Measurements from ENCODE around the gene VWF. TPM values are rescaled to one million over a fixed set of nuclear protein-coding genes. Genes with fewer than 3 reads are reported as not detected.
A peak's percentile ranks its signal among the peaks of the same experiment; 100 is the strongest.
"Not testable (repeated sequence)": the region's sequence is repeated elsewhere in the genome, so short reads cannot be mapped to it uniquely, and the experiment has no call there.

VWF gene
- under 0.01 TPM in 1 of 2 replicates, not detected in the other for total RNA-seq (2014; rRNA removed; shearing (Covaris generic))

GRCh38 chr12:6124411-6125309 lies at the start of gene VWF:
VWF (minus strand) TSS chr12:6124670; CDS start chr12:6123196, 1,474 bp downstream.
- DNase-seq (ENCODE audit: low read depth): no peak

- no peak for DNase-seq (ENCODE audit: low read depth)
These were observed 48.4 kb upstream of the VWF start for GRCh38 chr12:6172862-6173261.

- no peak for DNase-seq (ENCODE audit: low read depth)
These were observed 47.6 kb upstream of the VWF start for GRCh38 chr12:6172086-6172485.

- DNase-seq (ENCODE audit: low read depth): no peak
These were observed 47.0 kb upstream of the VWF start for GRCh38 chr12:6171409-6172015.

- DNase-seq (ENCODE audit: low read depth): peak; percentile 97
These were observed 43.1 kb upstream of the VWF start for GRCh38 chr12:6167327-6168280.

GRCh38 chr12:6166808-6167207 lies 42.3 kb upstream of the VWF start:
- no peak for DNase-seq (ENCODE audit: low read depth)

GRCh38 chr12:6165395-6165794 lies 40.9 kb upstream of the VWF start:
- peak; percentile 40 for DNase-seq (ENCODE audit: low read depth)

GRCh38 chr12:6163416-6164060 lies 39.1 kb upstream of the VWF start:
- DNase-seq (ENCODE audit: low read depth): no peak

- DNase-seq (ENCODE audit: low read depth): no peak
These were observed 36.8 kb upstream of the VWF start for GRCh38 chr12:6161124-6161882.

GRCh38 chr12:6160049-6160649 lies 35.7 kb upstream of the VWF start:
- DNase-seq (ENCODE audit: low read depth): not testable (repeated sequence)

GRCh38 chr12:6159166-6160011 lies 34.9 kb upstream of the VWF start:
- not testable (repeated sequence) for DNase-seq (ENCODE audit: low read depth)

- no peak for DNase-seq (ENCODE audit: low read depth)
These were observed 34.3 kb upstream of the VWF start for GRCh38 chr12:6158749-6159148.

- DNase-seq (ENCODE audit: low read depth): no peak
These were observed 33.8 kb upstream of the VWF start for GRCh38 chr12:6158255-6158654.

GRCh38 chr12:6157482-6157881 lies 33.0 kb upstream of the VWF start:
- no peak for DNase-seq (ENCODE audit: low read depth)

GRCh38 chr12:6154730-6155459 lies 30.4 kb upstream of the VWF start:
- DNase-seq (ENCODE audit: low read depth): no peak

- not testable (repeated sequence) for DNase-seq (ENCODE audit: low read depth)
These were observed 24.3 kb upstream of the VWF start for GRCh38 chr12:6148722-6149121.

GRCh38 chr12:6148061-6148460 lies 23.6 kb upstream of the VWF start:
- no peak for DNase-seq (ENCODE audit: low read depth)

- no peak for DNase-seq (ENCODE audit: low read depth)
These were observed 22.5 kb upstream of the VWF start for GRCh38 chr12:6146951-6147350.

GRCh38 chr12:6146509-6146908 lies 22.0 kb upstream of the VWF start:
- no peak for DNase-seq (ENCODE audit: low read depth)

Data from RPMI7951 (cell line).